HCT116 (cell line): ENCODE data around the gene USP2. TPM values are rescaled to one million over a fixed set of nuclear protein-coding genes. Genes with fewer than 3 reads are reported as not detected.
A peak's percentile ranks its signal among the peaks of the same experiment; 100 is the strongest.

Experiments used
- ATAC-seq: fragments of 200-7000 bp; cut with Tn5 transposase; 2 replicates; pipeline ENCODE4 v1.9.1; 2020; ENCODE audit warnings: mild to moderate bottlenecking, moderate library complexity
- BruUV-seq: library from RNA; stranded (reverse); fragments of 400-500 nt; replicated peaks from 2 replicates; lab custom pipeline; 2021; lab: Mats Ljungman, UMichigan
- CTCF ChIA-PET: fragments of 300-600 bp; sonication (Branson Sonifier 250); formaldehyde crosslinking; loops from one replicate; lab custom pipeline; 2021; ENCODE audit warnings: antibody characterized with exemption; lab: Charles Lee
- POLR2A ChIA-PET: fragments of 300-600, 350-600 bp; sonication (Branson Sonifier 250); formaldehyde crosslinking; loops from one replicate; lab custom pipeline; 2021; ENCODE audit warnings: antibody characterized with exemption; lab: Charles Lee
- RAD21 ChIA-PET, 2 experiments: fragments of 300-600 bp; sonication (Branson Sonifier 250); formaldehyde crosslinking; loops; one replicate each; lab custom pipeline; 2023; ENCODE audit warnings: low total read pairs in 2 of 2; ENCODE audit not compliant: uncharacterized antibody in 2 of 2, unreplicated experiment in 2 of 2, low non-redundant PET in 1 of 2; lab: Charles Lee
- DNase-seq: peaks from one replicate; pipeline ENCODE4 v3.0.0-alpha.2; 2010; ENCODE audit warnings: low read depth, low spot score
- H2AFZ ChIP-seq: fragments of 200-600 bp; shearing (Covaris generic), sonication (generic); 2 replicates; pipeline ENCODE4 v1.6.1; 2017; ENCODE audit warnings: low read depth, mixed run types, mixed read lengths, antibody characterized with exemption, low read length; ENCODE audit not compliant: poor library complexity, severe bottlenecking
- H3K27ac ChIP-seq: 2 replicates; pipeline ENCODE4 v1.5.1; 2012; ENCODE audit warnings: low read depth, low read length
- H3K27me3 ChIP-seq: fragments of 200-600 bp; sonication (generic); 2 replicates; pipeline ENCODE4 v1.6.1; 2016; ENCODE audit warnings: mixed run types, low read length, mixed read lengths; ENCODE audit not compliant: insufficient read depth
- H3K36me3 ChIP-seq, 2 experiments: fragments of 200-500 bp in 1 of 2; fragments of 200-600 bp in 1 of 2; sonication (Bioruptor generic) in 1 of 2; sonication (generic) in 1 of 2; 2 replicates each; pipeline versions ENCODE4 v1.5.1 to v1.6.1; 2014 to 2016; ENCODE audit warnings: low read length in 2 of 2, inconsistent platforms in 1 of 2, mixed read lengths in 1 of 2, mixed run types in 1 of 2; ENCODE audit not compliant: insufficient read depth in 2 of 2, control insufficient read depth in 1 of 2
- H3K4me1 ChIP-seq, 2 experiments: fragments of 200-600 bp in 1 of 2; sonication (generic) in 1 of 2; 2 replicates each; pipeline versions ENCODE4 v1.5.1 to v1.6.1; 2012 to 2017; ENCODE audit warnings: low read length in 2 of 2, inconsistent platforms in 1 of 2, mild to moderate bottlenecking in 1 of 2, mixed read lengths in 1 of 2, mixed run types in 1 of 2, moderate library complexity in 1 of 2; ENCODE audit not compliant: insufficient read depth in 2 of 2, control insufficient read depth in 1 of 2
- H3K4me2 ChIP-seq: fragments of 200-600 bp; sonication (generic); 2 replicates; pipeline ENCODE4 v1.6.1; 2017; ENCODE audit warnings: mixed run types, low read length, mixed read lengths
- H3K4me3 ChIP-seq, 2 experiments: fragments of 200-600 bp in 1 of 2; sonication (generic) in 1 of 2; replicated peaks in 1 of 2; 2 replicates each; pipeline ENCODE4 v1.5.1; 2011 to 2016; ENCODE audit warnings: low read length in 2 of 2, control low read depth in 1 of 2, low read depth in 1 of 2, mild to moderate bottlenecking in 1 of 2, mixed read lengths in 1 of 2, mixed run types in 1 of 2
- H3K79me2 ChIP-seq: fragments of 200-600 bp; sonication (generic); 2 replicates; pipeline ENCODE4 v1.6.1; 2017; ENCODE audit warnings: mild to moderate bottlenecking, mixed run types, low read length, moderate library complexity, mixed read lengths; ENCODE audit not compliant: insufficient read depth
- H3K9ac ChIP-seq: fragments of 200-600 bp; sonication (generic); 2 replicates; pipeline ENCODE4 v1.6.1; 2016; ENCODE audit warnings: low read length, mixed read lengths
- H3K9me2 ChIP-seq: fragments of 200-600 bp; sonication (generic), shearing (Covaris generic); 2 replicates; pipeline ENCODE4 v1.6.1; 2017; ENCODE audit warnings: mixed run types, mild to moderate bottlenecking, moderate library complexity; ENCODE audit not compliant: insufficient read depth
- H3K9me3 ChIP-seq, 2 experiments: fragments of 200-500 bp in 1 of 2; fragments of 200-600 bp in 1 of 2; sonication (Bioruptor generic) in 1 of 2; sonication (generic) in 1 of 2; 2 replicates each; pipeline ENCODE4 v1.6.1; 2014 to 2017; ENCODE audit warnings: low read length in 2 of 2, mixed read lengths in 2 of 2, inconsistent platforms in 1 of 2, low read depth in 1 of 2, mild to moderate bottlenecking in 1 of 2, mixed run types in 1 of 2, moderate library complexity in 1 of 2; ENCODE audit not compliant: control insufficient read depth in 1 of 2, insufficient read depth in 1 of 2
- H4K20me1 ChIP-seq: fragments of 200-600 bp; sonication (generic), shearing (Covaris generic); 2 replicates; pipeline ENCODE4 v1.6.1; 2017; ENCODE audit warnings: mixed run types, mild to moderate bottlenecking, moderate library complexity; ENCODE audit not compliant: insufficient read depth
- ELF1 ChIP-seq: IDR thresholded peaks from 2 replicates; pipeline ENCODE4 v1.6.1; 2012; ENCODE audit warnings: low read depth, borderline replicate concordance
- EZH2 ChIP-seq: fragments of 200-600 bp; sonication (generic); IDR thresholded peaks from 2 replicates; pipeline ENCODE4 v1.6.1; 2017; ENCODE audit warnings: antibody characterized with exemption, mixed run types
- FOSL1 ChIP-seq: IDR thresholded peaks from 2 replicates; pipeline ENCODE4 v1.6.1; 2012; ENCODE audit warnings: low read depth
- JUND ChIP-seq: IDR thresholded peaks from 2 replicates; pipeline ENCODE4 v1.6.1; 2012
- RAD21 ChIP-seq: IDR thresholded peaks from 2 replicates; pipeline ENCODE4 v1.6.1; 2012; ENCODE audit warnings: low read depth, mild to moderate bottlenecking
- SP1 ChIP-seq: IDR thresholded peaks from 2 replicates; pipeline ENCODE4 v1.6.1; 2012; ENCODE audit warnings: low read depth
- SRF ChIP-seq: IDR thresholded peaks from 2 replicates; pipeline ENCODE4 v1.6.1; 2012; ENCODE audit warnings: low read depth
- ZFX ChIP-seq: fragments of 450-650 bp; IDR thresholded peaks from 2 replicates; pipeline ENCODE4 v1.6.1; 2017
- intact Hi-C: fragments of 100-400 bp; cut with micrococcal nuclease; formaldehyde crosslinking; loops from 2 replicates; pipeline ENCODE4 v1.10.0; 2022
- total RNA-seq: library from RNA; stranded (reverse); gene quantifications from one replicate; pipeline ENCODE4 v1.2.1, GENCODE V29; 2021; ENCODE audit not compliant: unreplicated experiment
- TF ChIP-seq, protein P1 (sequence below), 3 experiments: fragments of 200-600 bp in 1 of 3; sonication (generic) in 1 of 3; IDR thresholded peaks in 2 of 3; conservative IDR thresholded peaks in 1 of 3; 2 replicates each; pipeline ENCODE4 v1.5.1; 2012 to 2017; ENCODE audit warnings: low read depth in 2 of 3, low read length in 2 of 3, antibody characterized with exemption in 1 of 3, borderline replicate concordance in 1 of 3, control low read depth in 1 of 3, mild to moderate bottlenecking in 1 of 3, mixed read lengths in 1 of 3, mixed run types in 1 of 3, moderate library complexity in 1 of 3; ENCODE audit not compliant: insufficient read depth in 1 of 3
- TF ChIP-seq, protein P2 (sequence below): IDR thresholded peaks from 2 replicates; pipeline ENCODE4 v1.6.1; 2012

The USP2 gene
- total RNA-seq, 1 experiment from 2014 or later = 5.0 TPM

DNA sequence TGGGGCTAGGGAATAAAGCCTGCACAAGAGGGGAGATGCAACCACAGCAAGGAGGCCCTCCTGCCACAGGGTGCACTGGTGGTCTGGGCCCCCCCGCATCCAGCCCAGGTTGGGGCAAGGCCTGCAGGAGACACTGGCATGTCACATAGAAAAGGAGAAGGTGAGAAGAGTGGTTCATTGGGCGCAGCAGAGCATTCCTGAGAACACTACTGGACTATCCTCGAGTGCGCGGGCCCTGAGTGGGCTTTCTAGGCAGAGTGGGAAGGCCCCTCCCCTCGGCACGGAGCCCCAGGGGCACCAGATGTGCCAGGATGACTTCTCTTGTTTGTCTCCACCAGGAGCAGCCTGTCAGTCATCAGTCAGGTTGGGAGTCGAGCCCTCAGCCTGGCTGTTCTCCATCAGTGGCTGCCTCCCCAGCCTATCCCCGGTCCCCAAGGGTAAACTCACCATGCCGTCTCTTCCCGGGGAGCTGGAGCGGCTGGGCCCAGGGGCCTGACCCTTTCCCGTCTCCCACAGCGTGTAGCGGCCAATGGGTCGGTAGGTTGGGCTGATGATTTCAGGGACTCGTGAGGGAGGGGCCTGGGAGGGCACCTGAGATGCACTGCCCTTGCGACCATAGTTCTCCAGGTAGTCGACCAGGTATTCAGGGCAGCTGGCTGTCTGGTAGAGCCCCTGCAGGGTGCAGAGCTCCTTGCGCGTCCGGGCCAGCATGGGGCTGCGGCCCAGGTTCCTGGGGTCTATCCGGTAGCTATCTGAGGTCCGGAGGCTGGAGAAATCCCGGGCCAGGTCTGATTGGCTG lies 9.0 kb downstream of the USP2 start (continued):
- TF ChIP-seq, protein P1, sequence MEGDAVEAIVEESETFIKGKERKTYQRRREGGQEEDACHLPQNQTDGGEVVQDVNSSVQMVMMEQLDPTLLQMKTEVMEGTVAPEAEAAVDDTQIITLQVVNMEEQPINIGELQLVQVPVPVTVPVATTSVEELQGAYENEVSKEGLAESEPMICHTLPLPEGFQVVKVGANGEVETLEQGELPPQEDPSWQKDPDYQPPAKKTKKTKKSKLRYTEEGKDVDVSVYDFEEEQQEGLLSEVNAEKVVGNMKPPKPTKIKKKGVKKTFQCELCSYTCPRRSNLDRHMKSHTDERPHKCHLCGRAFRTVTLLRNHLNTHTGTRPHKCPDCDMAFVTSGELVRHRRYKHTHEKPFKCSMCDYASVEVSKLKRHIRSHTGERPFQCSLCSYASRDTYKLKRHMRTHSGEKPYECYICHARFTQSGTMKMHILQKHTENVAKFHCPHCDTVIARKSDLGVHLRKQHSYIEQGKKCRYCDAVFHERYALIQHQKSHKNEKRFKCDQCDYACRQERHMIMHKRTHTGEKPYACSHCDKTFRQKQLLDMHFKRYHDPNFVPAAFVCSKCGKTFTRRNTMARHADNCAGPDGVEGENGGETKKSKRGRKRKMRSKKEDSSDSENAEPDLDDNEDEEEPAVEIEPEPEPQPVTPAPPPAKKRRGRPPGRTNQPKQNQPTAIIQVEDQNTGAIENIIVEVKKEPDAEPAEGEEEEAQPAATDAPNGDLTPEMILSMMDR (IDR thresholded peaks at IDR 0.05 in 2 of 3, conservative IDR thresholded peaks at IDR 0.05 in 1 of 3; ENCODE audit: borderline replicate concordance in 1 of 3, insufficient read depth in 1 of 3, low read depth in 2 of 3, low read length in 2 of 3) = no peak
- no peak for TF ChIP-seq FOSL1

DNA sequence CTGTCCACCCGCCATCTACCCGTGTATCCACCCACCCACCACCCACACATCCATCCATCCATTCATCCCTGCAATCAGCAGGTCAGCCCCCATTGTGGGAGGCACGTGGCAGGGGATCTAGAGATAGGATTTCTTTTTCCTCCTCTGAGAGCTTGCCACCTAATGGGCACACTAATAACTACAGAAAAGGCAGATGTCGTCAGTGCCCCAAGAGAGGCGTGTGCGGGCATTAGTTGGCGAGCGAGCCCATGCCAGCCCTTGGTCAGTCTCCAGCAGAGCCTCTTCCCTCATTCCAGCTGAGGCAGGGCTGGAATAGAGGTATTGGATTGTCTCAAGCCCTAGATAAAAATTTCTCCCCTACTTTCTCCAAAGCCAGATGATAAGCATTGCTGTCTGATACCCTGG lies 9.7 kb downstream of the USP2 start:
- no TSS peak for BruUV-seq
- no peak overlapping the region for H2AFZ ChIP-seq
- H3K4me1 ChIP-seq = peaks cover 35 to 42% of the 10 kb centered on the region in 2 experiments
- no peaks in the 10 kb centered on the region for H3K36me3 ChIP-seq
- peak; percentile 61 for ATAC-seq
- TF ChIP-seq JUND (no peak), ZFX (no peak), SP1 (no peak), RAD21 (peak; percentile 58), ELF1 (no peak), EZH2 (no peak), SRF (no peak)
- TF ChIP-seq, protein P2, sequence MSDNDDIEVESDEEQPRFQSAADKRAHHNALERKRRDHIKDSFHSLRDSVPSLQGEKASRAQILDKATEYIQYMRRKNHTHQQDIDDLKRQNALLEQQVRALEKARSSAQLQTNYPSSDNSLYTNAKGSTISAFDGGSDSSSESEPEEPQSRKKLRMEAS = peak; percentile 84
- TF ChIP-seq, protein P1 (IDR thresholded peaks at IDR 0.05 in 2 of 3, conservative IDR thresholded peaks at IDR 0.05 in 1 of 3; ENCODE audit: borderline replicate concordance in 1 of 3, insufficient read depth in 1 of 3, low read depth in 2 of 3, low read length in 2 of 3) = peak; percentile 30 to 70 (median 35); a peak in 4 of 6 replicates
- H3K79me2 ChIP-seq = no peaks in the 10 kb centered on the region
- no peaks in the 10 kb centered on the region for H3K9me3 ChIP-seq
- POLR2A ChIA-PET = interaction anchor here (0.5 to 1.2 kb wide), 2 partner anchors 11 to 33 kb away, joined by 3 to 4 read pairs; no protein-coding TSS in a partner anchor
- H3K9me2 ChIP-seq = no peaks in the 10 kb centered on the region
- intact Hi-C loops = no loop called here
- no peak overlapping the region for H3K9ac ChIP-seq
- no peak for DNase-seq
- H3K27ac ChIP-seq = no peak overlapping the region
- H3K4me3 ChIP-seq = no peak overlapping the region
- H3K4me2 ChIP-seq = no peak overlapping the region
- CTCF ChIA-PET = interaction anchor here (0.8 to 7.5 kb wide), 6 partner anchors 9 to 340 kb away, joined by 3 to 54 read pairs (median 8); partner anchors contain the start of gene USP2
- RAD21 ChIA-PET = interaction anchor here (0.7 to 1.0 kb wide), 2 partner anchors 15 kb away, joined by 3 read pairs; no protein-coding TSS in a partner anchor
- H4K20me1 ChIP-seq = no peaks in the 10 kb centered on the region
- no peaks in the 10 kb centered on the region for H3K27me3 ChIP-seq
